ENCODE data around the gene FOXRED1.
"Not testable (repeated sequence)": the region's sequence is repeated elsewhere in the genome, so short reads cannot be mapped to it uniquely, and the experiment has no call there.

FOXRED1 gene

GRCh38 chr11:126297004-126297403 lies 28.1 kb downstream of the FOXRED1 start:
- peaks cover 34% of the 10 kb centered on the region for H3K36me3 ChIP-seq (ENCODE audit: insufficient read depth, low read length)
- no peak overlapping the region for H3K27ac ChIP-seq (ENCODE audit: low read depth, low read length)
- no peaks in the 10 kb centered on the region for H3K4me1 ChIP-seq (ENCODE audit: insufficient read depth, low read length)
- H3K4me3 ChIP-seq (ENCODE audit: low read depth in 1 of 2, low read length in 2 of 2) = no peak overlapping the region
- H3K27me3 ChIP-seq (ENCODE audit: control insufficient read depth in 1 of 2, insufficient read depth in 2 of 2, low read length in 2 of 2) = no peaks in the 10 kb centered on the region
- no peak overlapping the region for H3K9ac ChIP-seq (ENCODE audit: low read length)
- H3K9me3 ChIP-seq (ENCODE audit: low read length) = no peaks in the 10 kb centered on the region

GRCh38 chr11:126303623-126304456 lies 34.9 kb downstream of the FOXRED1 start, which contains the start of gene DCPS:
TSS of gene DCPS (plus strand) at chr11:126304060. CDS start at chr11:126304081, 21 bp downstream.
- Histone ChIP-seq H3K27ac (ENCODE audit: low read depth, low read length) (peak within 1 kb of the TSS; percentile 94), H3K36me3 (ENCODE audit: insufficient read depth, low read length) (peaks cover 14% of the 10 kb centered on the region), H3K9me3 (ENCODE audit: low read length) (no peaks in the 10 kb centered on the region), H3K9ac (ENCODE audit: low read length) (peak within 1 kb of the TSS; percentile 90), H3K4me1 (ENCODE audit: insufficient read depth, low read length) (peaks cover 6% of the 10 kb centered on the region), H3K4me3 (ENCODE audit: low read depth in 1 of 2, low read length in 2 of 2) (peak within 1 kb of the TSS; percentile 54 to 91), H3K27me3 (ENCODE audit: control insufficient read depth in 1 of 2, insufficient read depth in 2 of 2, low read length in 2 of 2) (no peaks in the 10 kb centered on the region)

- Histone ChIP-seq H3K27ac (ENCODE audit: low read depth, low read length) (peak overlapping the region; percentile 94), H3K4me3 (ENCODE audit: low read depth in 1 of 2, low read length in 2 of 2) (peak overlapping the region; percentile 54 to 91), H3K9me3 (ENCODE audit: low read length) (no peaks in the 10 kb centered on the region), H3K36me3 (ENCODE audit: insufficient read depth, low read length) (peaks cover 15% of the 10 kb centered on the region), H3K4me1 (ENCODE audit: insufficient read depth, low read length) (peaks cover 6% of the 10 kb centered on the region), H3K27me3 (ENCODE audit: control insufficient read depth in 1 of 2, insufficient read depth in 2 of 2, low read length in 2 of 2) (no peaks in the 10 kb centered on the region), H3K9ac (ENCODE audit: low read length) (peak overlapping the region; percentile 61)
Observed at GRCh38 chr11:126304457-126305075, 35.6 kb downstream of the FOXRED1 start.

GRCh38 chr11:126305699-126306098 lies 36.7 kb downstream of the FOXRED1 start:
- Histone ChIP-seq H3K4me1 (ENCODE audit: insufficient read depth, low read length) (peaks cover 8% of the 10 kb centered on the region), H3K36me3 (ENCODE audit: insufficient read depth, low read length) (peaks cover 15% of the 10 kb centered on the region), H3K4me3 (ENCODE audit: low read depth in 1 of 2, low read length in 2 of 2) (no peak overlapping the region), H3K9ac (ENCODE audit: low read length) (no peak overlapping the region), H3K27ac (ENCODE audit: low read depth, low read length) (no peak overlapping the region), H3K27me3 (ENCODE audit: control insufficient read depth in 1 of 2, insufficient read depth in 2 of 2, low read length in 2 of 2) (no peaks in the 10 kb centered on the region), H3K9me3 (ENCODE audit: low read length) (no peaks in the 10 kb centered on the region)

GRCh38 chr11:126307706-126308105 lies 38.8 kb downstream of the FOXRED1 start:
- H3K27me3 ChIP-seq (ENCODE audit: control insufficient read depth in 1 of 2, insufficient read depth in 2 of 2, low read length in 2 of 2) = no peaks in the 10 kb centered on the region
- no peaks in the 10 kb centered on the region for H3K9me3 ChIP-seq (ENCODE audit: low read length)
- no peak overlapping the region for H3K4me3 ChIP-seq (ENCODE audit: low read depth in 1 of 2, low read length in 2 of 2)
- H3K9ac ChIP-seq (ENCODE audit: low read length) = no peak overlapping the region
- peaks cover 13% of the 10 kb centered on the region for H3K36me3 ChIP-seq (ENCODE audit: insufficient read depth, low read length)
- H3K4me1 ChIP-seq (ENCODE audit: insufficient read depth, low read length) = peaks cover 12% of the 10 kb centered on the region
- H3K27ac ChIP-seq (ENCODE audit: low read depth, low read length) = no peak overlapping the region

- Histone ChIP-seq H3K27me3 (ENCODE audit: control insufficient read depth in 1 of 2, insufficient read depth in 2 of 2, low read length in 2 of 2) (no peaks in the 10 kb centered on the region), H3K4me3 (ENCODE audit: low read depth in 1 of 2, low read length in 2 of 2) (no peak overlapping the region), H3K27ac (ENCODE audit: low read depth, low read length) (no peak overlapping the region), H3K9ac (ENCODE audit: low read length) (no peak overlapping the region), H3K9me3 (ENCODE audit: low read length) (no peaks in the 10 kb centered on the region), H3K36me3 (ENCODE audit: insufficient read depth, low read length) (peaks cover 13% of the 10 kb centered on the region), H3K4me1 (ENCODE audit: insufficient read depth, low read length) (peaks cover 12% of the 10 kb centered on the region)
Observed at GRCh38 chr11:126308271-126308671, 39.3 kb downstream of the FOXRED1 start.

- not testable (repeated sequence) for H3K9ac ChIP-seq (ENCODE audit: low read length); H3K27me3 ChIP-seq (ENCODE audit: control insufficient read depth in 1 of 2, insufficient read depth in 2 of 2, low read length in 2 of 2); H3K9me3 ChIP-seq (ENCODE audit: low read length); H3K27ac ChIP-seq (ENCODE audit: low read depth, low read length); H3K4me3 ChIP-seq (ENCODE audit: low read depth in 1 of 2, low read length in 2 of 2)
- H3K36me3 ChIP-seq (ENCODE audit: insufficient read depth, low read length) = peaks cover 13% of the 10 kb centered on the region
- peaks cover 12% of the 10 kb centered on the region for H3K4me1 ChIP-seq (ENCODE audit: insufficient read depth, low read length)
Observed at GRCh38 chr11:126308771-126309170, 39.8 kb downstream of the FOXRED1 start.

- H3K4me1 ChIP-seq (ENCODE audit: insufficient read depth, low read length) = peaks cover 6% of the 10 kb centered on the region
- H3K9me3 ChIP-seq (ENCODE audit: low read length) = no peaks in the 10 kb centered on the region
- no peak overlapping the region for H3K4me3 ChIP-seq (ENCODE audit: low read depth in 1 of 2, low read length in 2 of 2)
- no peak overlapping the region for H3K9ac ChIP-seq (ENCODE audit: low read length)
- no peak overlapping the region for H3K27ac ChIP-seq (ENCODE audit: low read depth, low read length)
- peaks cover 13% of the 10 kb centered on the region for H3K36me3 ChIP-seq (ENCODE audit: insufficient read depth, low read length)
- H3K27me3 ChIP-seq (ENCODE audit: control insufficient read depth in 1 of 2, insufficient read depth in 2 of 2, low read length in 2 of 2) = no peaks in the 10 kb centered on the region
Observed at GRCh38 chr11:126310200-126310991, 41.4 kb downstream of the FOXRED1 start.

- Histone ChIP-seq H3K27ac (ENCODE audit: low read depth, low read length) (no peak overlapping the region), H3K9ac (ENCODE audit: low read length) (no peak overlapping the region), H3K4me3 (ENCODE audit: low read depth in 1 of 2, low read length in 2 of 2) (no peak overlapping the region), H3K4me1 (ENCODE audit: insufficient read depth, low read length) (peaks cover 6% of the 10 kb centered on the region), H3K36me3 (ENCODE audit: insufficient read depth, low read length) (peaks cover 13% of the 10 kb centered on the region), H3K9me3 (ENCODE audit: low read length) (no peaks in the 10 kb centered on the region), H3K27me3 (ENCODE audit: control insufficient read depth in 1 of 2, insufficient read depth in 2 of 2, low read length in 2 of 2) (no peaks in the 10 kb centered on the region)
Observed at GRCh38 chr11:126310992-126311310, 42.0 kb downstream of the FOXRED1 start.

- no peak overlapping the region for H3K4me3 ChIP-seq (ENCODE audit: low read depth in 1 of 2, low read length in 2 of 2)
- no peak overlapping the region for H3K9ac ChIP-seq (ENCODE audit: low read length)
- no peak overlapping the region for H3K27ac ChIP-seq (ENCODE audit: low read depth, low read length)
- H3K36me3 ChIP-seq (ENCODE audit: insufficient read depth, low read length) = peaks cover 13% of the 10 kb centered on the region
- H3K4me1 ChIP-seq (ENCODE audit: insufficient read depth, low read length) = peaks cover 6% of the 10 kb centered on the region
- H3K27me3 ChIP-seq (ENCODE audit: control insufficient read depth in 1 of 2, insufficient read depth in 2 of 2, low read length in 2 of 2) = no peaks in the 10 kb centered on the region
- H3K9me3 ChIP-seq (ENCODE audit: low read length) = no peaks in the 10 kb centered on the region
Observed at GRCh38 chr11:126311401-126312291, 42.7 kb downstream of the FOXRED1 start.

Measured in muscle layer of colon (tissue), 2 donors.